ENCODE results near the gene DMKN. TPM values are rescaled to one million over a fixed set of nuclear protein-coding genes. Genes with fewer than 3 reads are reported as not detected.

DMKN gene
- total RNA-seq, 6 donors from 2014 or later = 64.9 to 127 (median 101) TPM

DNA sequence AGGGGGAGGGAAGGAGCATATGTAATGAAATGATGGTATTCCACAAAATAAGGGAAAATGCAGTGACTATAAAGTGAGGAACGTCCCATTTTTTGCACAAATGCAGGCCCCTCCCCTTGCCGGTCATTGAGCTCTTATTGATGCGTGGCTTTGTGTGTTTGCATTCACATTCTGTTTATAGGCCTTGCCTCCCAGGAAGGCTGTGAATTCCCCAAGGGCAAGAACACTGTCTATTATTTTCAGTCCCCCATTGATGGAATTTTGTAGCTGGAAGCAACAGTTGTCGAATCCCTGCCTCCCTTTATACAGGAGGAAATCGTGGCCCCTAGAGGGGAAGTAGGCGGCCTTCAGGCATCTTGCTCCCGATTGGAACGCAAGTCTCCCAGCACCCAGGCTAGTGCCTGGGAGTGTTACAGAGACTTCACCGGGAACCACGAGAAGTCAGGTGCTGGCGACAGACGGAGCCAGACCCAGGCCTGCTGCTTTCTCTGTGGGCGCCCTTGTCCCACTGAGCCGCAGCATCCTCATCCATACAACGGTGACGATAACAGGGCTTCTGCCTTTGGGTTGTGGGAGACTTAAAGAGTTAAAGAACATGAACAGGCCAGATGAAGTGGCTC lies 7.8 kb upstream of the DMKN start:
- Histone ChIP-seq H3K27ac (no peak overlapping the region), H3K4me3 (no peak overlapping the region), H3K9me3 (no peaks in the 10 kb centered on the region), H3K27me3 (peaks cover 0 to 4% (median 0%) of the 10 kb centered on the region in 4 donors), H3K4me1 (no peaks in the 10 kb centered on the region), H3K36me3 (no peaks in the 10 kb centered on the region)
- TF ChIP-seq EP300 (IDR thresholded peaks at IDR 0.05) (no peak), POLR2A (IDR thresholded peaks at IDR 0.05) (no peak), POLR2AphosphoS5 (IDR thresholded peaks at IDR 0.05) (no peak)
- TF ChIP-seq, protein P1, sequence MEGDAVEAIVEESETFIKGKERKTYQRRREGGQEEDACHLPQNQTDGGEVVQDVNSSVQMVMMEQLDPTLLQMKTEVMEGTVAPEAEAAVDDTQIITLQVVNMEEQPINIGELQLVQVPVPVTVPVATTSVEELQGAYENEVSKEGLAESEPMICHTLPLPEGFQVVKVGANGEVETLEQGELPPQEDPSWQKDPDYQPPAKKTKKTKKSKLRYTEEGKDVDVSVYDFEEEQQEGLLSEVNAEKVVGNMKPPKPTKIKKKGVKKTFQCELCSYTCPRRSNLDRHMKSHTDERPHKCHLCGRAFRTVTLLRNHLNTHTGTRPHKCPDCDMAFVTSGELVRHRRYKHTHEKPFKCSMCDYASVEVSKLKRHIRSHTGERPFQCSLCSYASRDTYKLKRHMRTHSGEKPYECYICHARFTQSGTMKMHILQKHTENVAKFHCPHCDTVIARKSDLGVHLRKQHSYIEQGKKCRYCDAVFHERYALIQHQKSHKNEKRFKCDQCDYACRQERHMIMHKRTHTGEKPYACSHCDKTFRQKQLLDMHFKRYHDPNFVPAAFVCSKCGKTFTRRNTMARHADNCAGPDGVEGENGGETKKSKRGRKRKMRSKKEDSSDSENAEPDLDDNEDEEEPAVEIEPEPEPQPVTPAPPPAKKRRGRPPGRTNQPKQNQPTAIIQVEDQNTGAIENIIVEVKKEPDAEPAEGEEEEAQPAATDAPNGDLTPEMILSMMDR (IDR thresholded peaks at IDR 0.05) = no peak
- WGBS, 2 donors = 69 to 76% methylated on average over 7 to 16 of the region's 16 CpGs
- no peak for ATAC-seq (ENCODE audit: low FRiP score in 2 of 2)
- no peak for DNase-seq

DNA sequence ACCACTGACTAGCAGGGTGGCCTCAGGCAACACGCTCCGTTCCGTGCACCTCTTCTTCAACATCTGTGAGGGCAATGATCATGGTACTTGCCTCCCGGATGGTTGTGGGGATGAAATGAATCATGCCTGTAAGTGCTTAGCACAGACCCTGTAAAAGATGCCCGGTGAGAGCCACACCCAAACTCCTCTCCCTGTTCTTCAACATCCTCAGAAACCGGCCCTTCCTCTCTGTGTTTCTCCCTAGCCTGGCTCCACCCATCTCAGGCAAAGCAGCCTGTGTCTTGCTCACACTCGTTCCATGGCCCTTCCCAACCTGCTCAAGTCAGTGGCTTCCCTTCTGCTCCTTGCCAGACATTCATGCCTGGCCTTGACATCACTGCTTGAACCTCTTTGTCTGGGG lies 5.8 kb upstream of the DMKN start:
- 54 to 60% methylated on average over 7 of the region's 7 CpGs for WGBS, 2 donors
- no peaks in the 10 kb centered on the region for H3K9me3 ChIP-seq
- H3K27me3 ChIP-seq = no peaks in the 10 kb centered on the region
- peaks cover 0 to 2% (median 0%) of the 10 kb centered on the region in 4 donors for H3K4me1 ChIP-seq
- H3K27ac ChIP-seq = no peak overlapping the region
- H3K4me3 ChIP-seq = no peak overlapping the region
- TF ChIP-seq EP300 (IDR thresholded peaks at IDR 0.05) (no peak), POLR2A (IDR thresholded peaks at IDR 0.05) (no peak), POLR2AphosphoS5 (IDR thresholded peaks at IDR 0.05) (no peak)
- TF ChIP-seq, protein P1 (IDR thresholded peaks at IDR 0.05) = no peak
- no peak for ATAC-seq (ENCODE audit: low FRiP score in 2 of 2)
- DNase-seq = no peak
- H3K36me3 ChIP-seq = no peaks in the 10 kb centered on the region

DNA sequence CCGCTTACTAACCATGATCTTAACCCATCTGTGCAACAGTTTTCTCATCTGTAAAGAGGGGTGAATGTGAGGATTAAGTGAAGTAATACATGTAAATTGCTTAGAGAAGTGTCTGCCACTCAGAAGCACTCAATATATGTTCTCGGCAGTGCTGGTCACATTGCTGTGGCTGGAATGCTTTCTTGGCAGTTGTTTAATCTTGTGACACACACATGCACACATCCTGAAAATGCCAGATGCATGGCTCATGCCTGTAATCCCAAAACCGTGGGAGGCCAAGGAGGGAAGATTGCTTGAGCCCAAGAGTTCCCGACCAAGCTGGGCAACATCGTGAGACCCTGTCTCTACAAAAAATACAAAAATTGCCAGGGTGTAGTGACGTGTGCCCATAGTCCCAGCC lies 4.9 kb upstream of the DMKN start:
- Histone ChIP-seq H3K27me3 (no peaks in the 10 kb centered on the region), H3K4me1 (peaks cover 0 to 7% (median 0%) of the 10 kb centered on the region in 4 donors), H3K27ac (no peak overlapping the region), H3K9me3 (no peaks in the 10 kb centered on the region), H3K36me3 (no peaks in the 10 kb centered on the region), H3K4me3 (no peak overlapping the region)
- 46% methylated on average over 5 to 6 of the region's 6 CpGs for WGBS, 2 donors
- DNase-seq = peak in 1 of 2 donors; percentile 35
- TF ChIP-seq POLR2AphosphoS5 (IDR thresholded peaks at IDR 0.05) (peak in 1 of 2 donors; percentile 34), EP300 (IDR thresholded peaks at IDR 0.05) (peak in 1 of 4 donors; percentile 17), POLR2A (IDR thresholded peaks at IDR 0.05) (no peak)
- no peak for ATAC-seq (ENCODE audit: low FRiP score in 2 of 2)

DNA sequence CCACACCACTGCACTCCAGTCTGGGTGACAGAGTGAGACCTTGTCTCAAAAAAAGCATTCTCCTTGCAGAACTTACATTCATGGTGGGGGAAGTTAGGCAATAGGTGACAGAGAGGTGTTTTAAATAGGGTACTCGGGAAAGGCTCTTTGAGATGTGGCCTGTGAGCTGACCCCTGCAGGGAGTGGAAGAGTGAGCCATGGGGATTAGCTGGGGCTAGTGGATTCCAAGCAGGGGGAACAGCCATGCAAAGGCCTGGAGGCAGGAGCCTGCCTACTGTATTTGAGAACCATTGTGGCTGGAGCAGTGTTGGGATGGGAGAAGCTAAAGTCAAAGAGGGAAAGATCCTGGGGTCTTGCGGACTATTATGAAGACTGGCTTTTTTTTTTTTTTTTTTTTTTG lies 3.9 kb upstream of the DMKN start:
- TF ChIP-seq EP300 (IDR thresholded peaks at IDR 0.05) = no peak
- no peak for TF ChIP-seq POLR2A (IDR thresholded peaks at IDR 0.05)
- TF ChIP-seq, protein P1 (IDR thresholded peaks at IDR 0.05) = no peak
- TF ChIP-seq POLR2AphosphoS5 (IDR thresholded peaks at IDR 0.05) = no peak
- Histone ChIP-seq H3K36me3 (no peaks in the 10 kb centered on the region), H3K4me3 (no peak overlapping the region), H3K9me3 (no peaks in the 10 kb centered on the region), H3K27me3 (no peaks in the 10 kb centered on the region), H3K4me1 (peaks cover 0 to 7% (median 0%) of the 10 kb centered on the region in 4 donors), H3K27ac (no peak overlapping the region)
- DNase-seq = no peak
- 82 to 85% methylated on average over 2 of the region's 2 CpGs for WGBS, 2 donors
- ATAC-seq (ENCODE audit: low FRiP score in 2 of 2) = no peak

DNA sequence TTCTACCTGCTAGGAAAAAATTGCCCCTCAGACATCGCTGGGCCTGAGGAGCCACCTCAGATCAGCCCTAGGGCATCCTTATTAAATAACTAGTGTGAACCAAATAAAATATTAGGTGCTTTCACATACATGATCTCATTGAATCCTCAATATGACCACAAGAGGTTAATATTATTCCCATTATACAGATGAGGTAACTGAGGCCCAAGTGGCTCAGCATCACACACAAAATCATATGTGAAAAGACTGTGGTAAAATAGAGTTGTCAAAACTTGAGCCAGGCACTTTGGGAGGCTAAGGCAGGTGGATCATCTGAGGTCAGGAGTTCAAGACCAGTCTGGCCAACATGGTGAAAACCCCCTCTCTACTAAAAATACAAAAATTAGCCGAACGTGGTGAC lies 2.9 kb upstream of the DMKN start:
- peaks cover 0 to 7% (median 0%) of the 10 kb centered on the region in 4 donors for H3K4me1 ChIP-seq
- TF ChIP-seq EP300 (IDR thresholded peaks at IDR 0.05) (no peak), POLR2AphosphoS5 (IDR thresholded peaks at IDR 0.05) (no peak), POLR2A (IDR thresholded peaks at IDR 0.05) (no peak)
- TF ChIP-seq, protein P1 (IDR thresholded peaks at IDR 0.05) = no peak
- H3K27ac ChIP-seq = no peak overlapping the region
- no peaks in the 10 kb centered on the region for H3K36me3 ChIP-seq
- H3K4me3 ChIP-seq = no peak overlapping the region
- H3K27me3 ChIP-seq = no peaks in the 10 kb centered on the region
- H3K9me3 ChIP-seq = no peaks in the 10 kb centered on the region
- ATAC-seq (ENCODE audit: low FRiP score in 2 of 2) (no peak), DNase-seq (no peak)
- WGBS, 2 donors = 82 to 96% methylated on average over 3 of the region's 3 CpGs
